ENCODE data around the gene TMEM74B. TPM values are rescaled to one million over a fixed set of nuclear protein-coding genes. Genes with fewer than 3 reads are reported as not detected.

The TMEM74B gene
- total and polyA plus RNA-seq, 10 of the 15 experiments (the other 5 are each of a cell fraction or from before 2014, with no cell fraction given), result 0.07 TPM; not detected in 9

- no peaks in the 10 kb centered on the region for H3K9me3 ChIP-seq (replicated peaks; ENCODE audit: control insufficient read depth, insufficient read depth, low read length)
- peaks cover 0 to 4% of the 10 kb centered on the region in 2 experiments; a peak in 2 of 4 replicates for H3K27me3 ChIP-seq (replicated peaks in 1 of 2; ENCODE audit: control insufficient read depth in 2 of 2, insufficient read depth in 2 of 2, low read length in 1 of 2)
- WGBS (ENCODE audit: insufficient coverage, insufficient replicate concordance, low lambda C conversion rate, missing lambda C conversion rate), result 0% methylated on average over 1 of the region's 1 CpG
- no peaks in the 10 kb centered on the region for H4K20me1 ChIP-seq (ENCODE audit: control insufficient read depth, insufficient read depth)
- no peak for DNase-seq (ENCODE audit: low read depth, low spot score)
- no peak overlapping the region for H3K9ac ChIP-seq (ENCODE audit: control insufficient read depth, insufficient read depth, low read length)
- in situ Hi-C loops (cut with MboI) (no loop called here), intact Hi-C loops (cut with micrococcal nuclease; ENCODE audit: unreplicated experiment) (no loop called here)
- no peak overlapping the region for H3K4me2 ChIP-seq (ENCODE audit: control insufficient read depth, insufficient read depth)
- POLR2A ChIA-PET, result no interaction called here
- no peak overlapping the region for H3K4me3 ChIP-seq
- SMC1A ChIA-PET (ENCODE audit: uncharacterized antibody, unreplicated experiment), result no interaction called here
- H2AFZ ChIP-seq (ENCODE audit: control insufficient read depth, low read depth, low read length), result no peak overlapping the region
- ATAC-seq, result no peak
- no peaks in the 10 kb centered on the region for H3K79me2 ChIP-seq (ENCODE audit: control insufficient read depth, insufficient read depth, low read length)
- no peak overlapping the region for H3K27ac ChIP-seq (ENCODE audit: control insufficient read depth, insufficient read depth)
- FAIRE-seq, result no peak
- RAD21 ChIA-PET (ENCODE audit: unreplicated experiment), result no interaction called here
- H3K4me1 ChIP-seq (ENCODE audit: control insufficient read depth, insufficient read depth, low read length), result no peaks in the 10 kb centered on the region
- no TSS peak for BruUV-seq (replicated peaks)
- CTCF ChIA-PET, result no interaction called here
- no peaks in the 10 kb centered on the region for H3K36me3 ChIP-seq (ENCODE audit: control insufficient read depth in 2 of 2, insufficient read depth in 2 of 2, low read length in 1 of 2)
- no peak for TF ChIP-seq ZBTB33 (IDR thresholded peaks at IDR 0.05)
- TF ChIP-seq PBX3 (IDR thresholded peaks at IDR 0.05; ENCODE audit: insufficient replicate concordance, low read depth, low read length), result no peak
- TF ChIP-seq EZH2 (IDR thresholded peaks at IDR 0.05; ENCODE audit: borderline replicate concordance, control insufficient read depth, low read depth, low read length), result no peak
- no peak for TF ChIP-seq TAF1 (IDR thresholded peaks at IDR 0.05; ENCODE audit: borderline replicate concordance, low read depth, low read length)
- no peak for TF ChIP-seq SMC3 (IDR thresholded peaks at IDR 0.05; ENCODE audit: borderline replicate concordance, low read length)
- TF ChIP-seq TCF12 (IDR thresholded peaks at IDR 0.05; ENCODE audit: low read depth, low read length), result no peak
- no peak for TF ChIP-seq SMARCA5 (IDR thresholded peaks at IDR 0.05)
- no peak for TF ChIP-seq BHLHE40 (IDR thresholded peaks at IDR 0.05; ENCODE audit: borderline replicate concordance in 1 of 2, low read depth in 2 of 2, low read length in 1 of 2)
- no peak for TF ChIP-seq IKZF1 (conservative IDR thresholded peaks at IDR 0.05)
- no peak for TF ChIP-seq SREBF1 (IDR thresholded peaks at IDR 0.05; ENCODE audit: low read length)
- TF ChIP-seq KAT2A (conservative IDR thresholded peaks at IDR 0.05; ENCODE audit: control insufficient read depth, low read depth, low read length), result no peak
- TF ChIP-seq CTCF (IDR thresholded peaks at IDR 0.05 in 2 of 3, conservative IDR thresholded peaks at IDR 0.05 in 1 of 3; ENCODE audit: control insufficient read depth in 2 of 3, extremely low read depth in 1 of 3, insufficient read depth in 1 of 3, low read depth in 3 of 3, low read length in 3 of 3), result no peak
- no peak for TF ChIP-seq SKIL (IDR thresholded peaks at IDR 0.05; ENCODE audit: low read depth, poor library complexity, severe bottlenecking)
- no peak for TF ChIP-seq NR2F1 (conservative IDR thresholded peaks at IDR 0.05)
- no peak for TF ChIP-seq RELA (IDR thresholded peaks at IDR 0.05; ENCODE audit: borderline replicate concordance, partially characterized antibody)
- no peak for TF ChIP-seq SPI1 (IDR thresholded peaks at IDR 0.05; ENCODE audit: borderline replicate concordance, insufficient read depth, low read depth, low read length)
- TF ChIP-seq MYB (IDR thresholded peaks at IDR 0.05; ENCODE audit: borderline replicate concordance, low read depth, low read length), result no peak
- TF ChIP-seq FOXM1 (IDR thresholded peaks at IDR 0.05; ENCODE audit: low read depth, low read length), result no peak
- no peak for TF ChIP-seq WRNIP1 (IDR thresholded peaks at IDR 0.05; ENCODE audit: borderline replicate concordance, low read depth, low read length)
These were observed 5.0 kb upstream of the TMEM74B start for GRCh38 chr20:1189827-1190226.

Data from GM12878 (cell line).